GM18511 (cell line): ENCODE data around the gene A3GALT2.

ENCODE experiments used
- ATAC-seq: cut with Tn5 transposase; IDR thresholded peaks from one replicate; pipeline ENCODE4 v1.9.1; 2021; ENCODE audit warnings: mild to moderate bottlenecking, moderate library complexity; ENCODE audit not compliant: unreplicated experiment

The A3GALT2 gene

DNA sequence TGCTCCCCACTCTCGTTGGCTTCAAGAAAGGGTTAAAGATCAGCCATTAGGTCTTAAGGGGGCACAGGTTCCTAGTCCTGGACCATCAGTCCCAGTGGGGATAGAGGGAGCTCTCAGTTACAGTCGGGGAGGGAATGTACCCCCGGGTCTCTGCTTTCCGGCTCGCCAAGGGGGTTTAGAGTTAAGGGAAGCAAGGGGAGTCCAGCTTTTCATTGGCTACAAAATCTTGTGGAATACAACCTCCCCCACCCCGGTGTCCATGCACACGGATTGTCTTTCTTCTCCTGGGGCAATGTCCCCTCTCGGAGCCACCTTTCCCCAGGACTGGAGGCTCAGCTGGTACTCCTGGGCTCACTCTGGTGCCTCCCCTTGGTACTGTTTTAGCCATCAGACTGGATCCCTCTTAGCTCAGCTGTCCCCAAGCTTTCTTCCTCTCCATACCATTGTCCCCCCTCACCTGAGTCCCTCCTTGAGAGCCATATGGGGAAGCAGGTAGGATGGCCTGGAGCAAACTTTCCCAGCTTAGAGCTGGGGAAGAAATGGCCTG, at the start of gene A3GALT2:
A3GALT2 (minus strand) TSS at position 480 of the 547 bp plus-strand sequence; CDS start at position 480, 0 bp downstream.
- no peak for ATAC-seq

DNA sequence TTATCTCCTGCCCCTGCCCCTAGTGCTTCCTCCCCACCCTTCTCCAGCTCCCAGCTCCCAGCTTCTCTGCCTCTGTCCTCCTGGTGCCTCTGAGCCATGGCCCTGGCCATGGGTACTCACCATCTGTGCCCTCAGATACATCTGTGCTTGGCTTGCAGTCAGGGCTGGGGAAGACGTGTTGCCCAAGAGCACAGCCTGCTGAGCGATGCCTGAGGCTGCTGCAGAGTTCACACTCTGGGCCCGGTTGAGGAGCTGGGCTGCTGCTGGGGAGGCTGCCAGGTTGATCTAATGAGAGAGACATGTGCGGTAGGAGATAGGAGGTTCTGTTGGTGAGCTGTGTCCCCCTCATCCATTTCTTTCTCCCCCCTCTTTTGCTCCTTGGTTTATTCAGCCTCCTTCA, 49.4 kb upstream of the A3GALT2 start:
- ATAC-seq, result no peak

DNA sequence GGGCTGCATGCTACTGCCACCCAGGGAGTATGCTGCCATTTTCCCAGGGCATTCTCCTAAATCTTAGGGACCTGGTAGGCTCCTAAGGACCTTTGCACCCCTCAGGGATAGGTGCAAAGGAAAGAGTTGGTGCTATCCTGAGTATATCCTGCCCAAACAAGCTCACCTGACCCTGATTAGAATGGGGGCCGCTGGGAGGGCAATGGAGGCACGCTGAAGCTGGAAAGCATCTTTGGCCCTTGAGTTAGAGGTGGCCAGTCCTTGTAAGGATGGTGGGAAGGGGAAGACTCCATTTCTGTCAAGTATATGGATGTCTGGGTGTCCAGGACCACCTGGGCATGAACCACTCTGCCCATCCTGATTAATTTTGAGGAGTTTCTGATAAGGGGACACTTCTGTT, 48.9 kb upstream of the A3GALT2 start:
- no peak for ATAC-seq

DNA sequence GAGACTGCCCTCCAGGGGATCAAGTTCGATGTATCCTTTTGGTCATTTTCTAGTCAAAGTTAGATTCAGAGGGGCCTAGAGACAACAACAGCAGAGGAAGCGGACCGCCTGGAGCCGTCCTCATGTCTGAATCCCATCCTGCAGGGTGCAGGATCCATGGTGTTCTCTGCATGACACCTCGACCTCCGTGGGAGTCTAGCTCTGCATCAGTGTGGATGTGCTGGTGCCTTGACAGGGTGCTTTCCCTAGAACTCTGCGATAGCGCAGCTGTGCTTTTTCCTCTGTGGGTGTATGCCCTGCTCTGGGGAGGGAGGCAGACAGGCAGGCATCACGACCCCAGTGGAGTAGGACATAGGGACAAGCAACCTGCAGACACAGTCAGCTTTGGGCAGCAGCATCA, 48.2 kb upstream of the A3GALT2 start:
- no peak for ATAC-seq

DNA sequence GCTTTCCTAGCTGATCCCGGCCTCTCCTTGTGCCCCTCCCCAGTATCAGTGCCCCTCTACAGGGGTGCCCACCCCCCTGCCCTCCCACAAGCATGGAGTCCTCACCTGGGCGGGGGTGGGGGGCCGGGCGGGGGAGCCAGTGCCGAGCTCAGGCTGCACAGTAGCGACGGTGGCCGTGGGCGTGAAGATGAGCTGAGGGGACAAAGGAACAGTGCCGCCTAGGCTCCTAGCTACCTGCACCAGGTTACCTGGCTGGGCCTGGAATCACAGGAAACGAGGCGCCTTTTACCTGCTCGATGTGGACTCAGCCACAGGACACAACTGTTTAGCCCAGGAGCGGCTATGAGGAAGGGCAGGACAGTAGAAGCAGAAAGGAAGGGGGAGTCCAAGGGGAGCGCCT, 47.5 kb upstream of the A3GALT2 start:
- ATAC-seq, result no peak

DNA sequence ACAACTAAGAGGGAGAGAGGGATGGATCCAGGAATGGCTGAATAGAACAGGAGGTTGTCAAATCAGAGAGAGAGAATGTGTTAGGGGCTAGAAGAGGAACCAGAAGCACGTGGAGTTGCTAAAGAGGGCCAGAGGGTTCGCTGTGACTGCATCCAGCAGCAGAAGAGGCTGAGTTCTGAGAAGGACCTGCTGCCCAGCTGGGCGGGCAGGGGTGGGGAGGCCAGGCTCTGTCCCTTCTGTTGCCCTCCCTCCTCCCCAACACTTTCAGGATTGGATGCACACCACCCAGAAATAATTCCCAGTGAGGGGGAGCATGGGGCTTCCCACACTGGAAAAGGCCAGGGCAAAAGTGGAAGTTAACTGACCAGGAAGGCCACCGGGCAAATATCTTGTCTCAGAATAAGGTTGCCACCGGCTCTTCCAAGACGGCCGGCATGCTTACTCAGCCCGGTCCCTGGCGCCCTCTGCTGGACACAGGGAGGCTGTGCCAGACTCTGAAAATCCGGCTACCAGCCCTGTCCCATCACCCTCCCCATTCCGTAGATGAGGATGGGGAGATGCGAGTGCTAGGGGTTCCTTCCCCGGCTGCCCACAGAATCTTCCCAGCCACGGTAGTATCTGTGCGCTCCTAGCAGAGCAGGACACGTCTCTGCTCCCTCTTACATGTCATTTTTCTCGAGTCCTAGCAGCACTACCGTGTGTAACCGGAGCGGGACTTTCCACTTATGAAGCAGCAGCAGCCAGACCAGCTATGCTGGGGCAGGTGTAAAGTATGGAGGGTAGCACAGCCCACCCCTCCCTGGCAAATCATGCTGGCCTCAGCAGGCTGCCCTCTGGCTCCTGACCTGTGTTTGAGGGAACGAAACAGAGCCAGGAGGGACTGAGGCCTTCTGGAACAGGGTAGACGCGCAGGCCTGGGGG, 46.8 kb upstream of the A3GALT2 start:
- no peak for ATAC-seq

DNA sequence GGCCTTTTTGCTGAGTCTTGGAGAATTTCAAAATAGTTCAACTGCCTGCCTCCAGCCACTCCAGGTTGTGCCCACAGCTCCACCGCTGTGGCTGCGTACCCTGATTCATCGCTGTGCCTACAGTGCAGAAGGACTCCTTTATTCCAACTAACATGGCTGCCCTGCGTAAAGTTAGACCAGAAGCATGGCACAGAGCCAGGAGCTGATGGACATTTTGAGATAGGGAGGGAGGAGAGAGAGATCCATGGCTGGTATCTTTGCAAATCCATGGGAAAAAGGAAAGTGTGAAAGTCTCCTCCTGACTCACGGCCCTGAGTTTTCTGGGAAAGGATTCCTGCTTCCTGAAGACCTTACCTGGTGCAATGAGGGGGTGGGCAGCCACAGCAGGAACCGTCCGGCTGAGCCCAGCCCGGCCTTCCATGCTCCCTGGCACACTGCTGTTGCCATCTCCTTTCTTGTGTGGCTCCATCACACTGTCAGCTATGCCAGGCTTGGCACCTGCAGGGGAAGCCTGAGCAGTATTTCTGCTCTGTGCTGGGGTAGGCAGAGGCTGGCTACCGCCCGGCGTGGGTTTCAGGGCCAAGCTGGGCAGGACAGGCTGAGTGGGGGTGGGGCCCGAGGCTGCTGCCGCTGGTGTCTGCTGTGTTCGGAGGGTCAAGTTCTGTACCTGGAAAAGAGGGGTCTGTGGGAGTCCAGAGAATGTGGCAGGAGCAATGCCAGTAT, 46.0 kb upstream of the A3GALT2 start:
- ATAC-seq, result no peak

DNA sequence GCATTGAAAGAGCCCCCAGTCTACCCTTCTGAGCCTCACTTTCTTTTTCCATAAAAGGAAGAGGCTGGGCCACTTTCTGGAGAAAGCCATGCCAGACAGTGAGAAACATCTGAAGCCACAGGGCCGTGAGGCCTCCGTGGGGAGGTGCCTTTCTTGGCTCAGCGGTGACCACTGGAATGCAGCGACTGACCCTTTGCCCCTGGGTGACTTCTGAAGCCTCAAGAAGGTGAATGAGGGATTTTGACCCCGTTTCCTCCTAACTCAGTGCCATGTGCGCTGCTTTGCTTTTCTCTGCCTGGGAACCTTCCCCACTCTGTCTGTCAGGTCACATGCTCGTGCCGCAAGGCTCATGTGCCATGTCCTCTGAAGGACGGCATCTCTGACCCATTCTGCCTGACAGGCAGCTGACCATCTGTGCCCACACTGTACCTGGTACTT, 44.7 kb upstream of the A3GALT2 start:
- ATAC-seq, result no peak

DNA sequence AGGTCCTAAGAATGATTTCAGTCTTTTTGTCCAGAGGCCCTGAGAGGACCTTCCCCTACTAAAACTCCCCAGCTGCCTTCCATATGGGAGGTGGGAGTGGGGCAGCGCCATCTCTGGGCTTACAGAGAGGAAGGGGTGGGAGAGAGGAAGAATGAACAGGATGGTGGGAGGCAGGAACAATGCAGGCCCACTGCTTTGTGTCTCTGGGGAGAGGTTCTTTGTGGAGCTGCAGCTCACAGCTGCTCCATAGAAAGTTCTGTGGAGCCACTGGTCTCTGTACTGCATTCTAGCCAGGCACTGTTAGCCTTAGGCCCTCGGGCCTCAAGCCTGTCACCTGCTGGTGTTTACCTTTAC, 43.6 kb upstream of the A3GALT2 start:
- no peak for ATAC-seq

DNA sequence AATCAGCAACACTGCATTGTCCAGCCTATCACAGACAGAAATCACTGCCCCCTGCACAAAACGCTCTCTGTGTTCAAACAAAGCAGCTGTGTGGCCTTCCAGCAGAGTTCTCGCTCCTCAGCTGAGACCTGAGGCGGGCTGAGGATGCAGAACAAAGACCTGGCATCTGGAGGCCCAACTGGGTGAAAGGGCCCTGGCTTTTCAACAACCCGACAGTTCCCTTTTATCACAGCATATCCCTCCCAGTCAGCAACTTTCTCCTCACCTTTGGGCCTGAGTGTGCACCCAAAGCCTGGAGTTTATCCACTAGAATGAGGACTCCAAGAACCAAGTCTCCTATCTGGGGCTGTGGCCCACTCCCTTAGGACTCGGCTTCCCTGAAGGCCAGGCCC, 42.6 kb upstream of the A3GALT2 start:
- no peak for ATAC-seq

DNA sequence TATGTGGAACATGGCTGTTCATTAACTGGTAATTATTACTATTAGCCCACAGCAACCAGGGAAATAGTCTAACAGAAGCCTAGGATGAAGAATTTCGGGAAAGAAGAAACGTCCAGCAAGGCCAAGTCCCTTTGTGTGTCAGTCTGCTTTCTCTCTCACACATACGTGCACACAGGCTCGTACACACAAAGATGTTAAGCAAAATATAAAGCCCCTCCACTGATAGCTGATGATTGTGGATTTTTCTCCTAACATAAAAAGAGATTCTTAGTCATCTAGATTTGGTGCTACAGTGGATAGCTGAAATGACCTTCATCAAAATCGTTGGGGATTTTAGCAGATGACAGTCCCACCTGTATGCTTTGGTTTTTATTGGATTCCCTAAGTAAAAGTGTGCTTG, 42.1 kb upstream of the A3GALT2 start:
- no peak for ATAC-seq

DNA sequence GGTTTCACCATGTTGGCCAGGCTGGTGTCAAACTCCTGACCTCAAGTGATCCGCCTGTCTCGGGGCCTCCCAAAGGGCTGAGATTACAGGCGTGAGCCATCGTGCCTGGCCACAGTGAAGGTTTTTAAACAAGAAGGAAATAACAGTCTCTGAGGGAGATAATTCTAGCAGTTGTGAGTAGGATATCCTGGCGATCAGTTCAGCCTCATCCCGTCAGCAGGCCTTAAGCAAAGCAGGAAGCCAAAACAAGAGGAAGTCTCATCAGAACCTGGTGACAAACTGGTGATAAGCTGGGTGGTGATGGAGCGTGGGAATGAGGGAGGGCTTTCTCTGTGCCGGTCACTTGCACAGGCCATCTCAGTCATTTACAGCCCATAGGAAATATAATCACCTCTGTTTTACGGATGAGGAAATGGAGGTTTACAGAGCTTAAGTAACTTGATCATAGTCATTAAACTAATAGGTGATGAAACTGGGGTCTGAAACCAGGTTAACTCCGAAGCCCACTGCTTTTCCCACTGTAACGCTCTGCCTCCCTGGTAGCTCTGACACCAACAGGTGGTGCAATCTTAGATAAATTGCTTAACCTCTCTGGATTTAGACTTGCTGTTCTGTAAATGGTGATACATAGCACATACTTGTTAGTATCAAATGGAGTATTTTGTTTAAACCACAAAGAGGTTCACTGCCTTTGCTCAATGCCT, 40.8 kb upstream of the A3GALT2 start:
- no peak for ATAC-seq

DNA sequence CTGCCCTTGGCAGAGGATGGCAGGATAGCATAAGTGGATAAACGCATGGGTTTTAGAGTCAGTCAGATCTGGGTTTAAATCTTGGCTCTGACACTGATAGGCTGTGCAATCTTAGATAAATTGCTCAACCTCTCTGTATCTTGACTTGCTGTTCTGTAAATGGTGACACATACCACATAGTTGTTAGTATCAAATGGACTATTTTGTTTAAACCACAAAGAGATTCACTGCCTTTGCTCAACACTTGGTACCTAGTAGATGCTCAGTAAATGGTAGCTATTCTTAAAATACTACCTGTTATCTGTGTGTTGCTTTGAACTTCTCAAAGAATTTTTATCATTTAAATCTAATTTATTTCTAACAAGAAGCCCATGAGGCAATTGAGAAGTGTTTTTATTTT, 39.5 kb upstream of the A3GALT2 start:
- ATAC-seq, result no peak

DNA sequence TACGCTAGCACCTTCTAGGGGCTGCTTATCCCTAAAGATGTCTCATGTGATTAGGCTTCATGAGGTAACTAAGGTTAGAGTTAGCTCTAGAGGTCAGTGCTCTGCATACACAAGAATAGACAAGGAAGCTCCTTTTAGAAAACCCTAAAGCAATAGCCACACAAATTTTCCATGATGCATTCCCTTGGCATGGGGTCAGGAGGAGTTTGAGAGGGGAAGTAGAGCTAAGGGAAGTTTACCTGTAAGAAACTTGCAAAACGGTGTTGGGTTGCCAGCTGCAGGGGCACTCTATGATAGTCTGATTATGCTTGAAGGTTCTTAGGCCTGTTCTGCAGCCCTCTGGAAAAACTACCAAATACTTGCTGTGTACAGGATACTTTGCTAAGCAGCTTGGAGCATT, 39.0 kb upstream of the A3GALT2 start:
- no peak for ATAC-seq

DNA sequence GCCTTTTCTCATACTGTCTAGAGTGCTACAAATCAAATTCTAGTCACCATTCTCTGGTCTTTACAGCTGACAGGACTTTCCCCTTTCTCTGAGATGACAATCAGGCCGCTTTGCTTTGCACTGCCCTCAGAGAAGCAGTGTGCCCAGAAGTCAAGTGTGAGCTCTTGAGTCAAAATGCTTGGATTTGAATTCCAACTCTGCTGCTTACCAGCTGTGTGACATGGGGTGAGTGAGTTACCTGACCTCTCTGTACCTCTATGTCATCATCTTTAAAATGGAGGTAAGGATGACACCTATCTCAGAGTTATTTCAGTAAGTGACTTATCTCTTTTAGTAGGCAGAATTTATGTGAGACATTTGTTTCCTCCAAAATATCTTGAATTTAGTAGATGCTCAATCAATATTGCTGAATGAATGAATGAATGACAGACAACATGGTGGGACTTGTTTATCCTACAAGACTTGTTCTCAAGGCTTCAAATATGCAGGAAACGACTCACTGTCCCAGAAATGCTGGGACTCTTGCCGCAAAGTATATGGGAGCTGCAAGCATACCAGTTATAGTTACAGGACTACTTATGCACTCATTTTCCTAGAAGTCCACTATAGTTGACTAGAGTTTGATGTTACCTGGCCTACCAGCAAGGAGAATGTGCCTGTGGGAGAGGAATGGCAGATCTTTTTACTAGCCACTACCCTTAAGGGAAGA, 38.1 kb upstream of the A3GALT2 start:
- no peak for ATAC-seq

DNA sequence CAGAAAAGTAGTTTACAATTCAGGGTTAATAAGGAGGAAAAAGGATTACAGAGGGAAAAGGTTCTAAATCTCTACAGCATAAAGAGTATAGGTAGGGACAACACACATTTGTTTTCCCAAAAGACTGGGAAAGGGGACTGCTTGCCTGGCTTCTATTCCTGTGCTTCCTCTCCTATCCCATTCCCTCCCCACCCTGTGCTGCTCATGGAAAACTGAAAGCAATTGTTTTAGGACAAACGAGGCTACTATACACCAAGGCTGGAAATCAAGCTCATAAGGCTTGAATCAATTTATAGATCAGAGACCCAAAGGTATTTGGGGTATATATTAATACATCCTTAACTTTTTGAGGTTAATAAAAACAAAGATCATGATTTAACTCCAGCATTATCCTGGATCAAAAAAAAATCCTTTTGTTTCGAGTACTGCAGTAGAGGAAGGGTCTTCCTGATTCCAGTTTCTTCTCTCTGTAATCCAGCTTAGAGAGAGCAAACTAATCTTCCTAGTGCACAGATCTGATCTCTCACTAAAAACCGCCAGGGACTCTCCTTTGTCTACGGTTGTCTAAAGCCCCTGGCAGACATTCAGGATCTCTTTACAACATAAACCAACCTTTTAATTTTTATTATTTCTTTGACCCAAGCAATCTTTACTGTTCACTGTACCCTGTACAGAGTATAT, 37.4 kb upstream of the A3GALT2 start:
- no peak for ATAC-seq

DNA sequence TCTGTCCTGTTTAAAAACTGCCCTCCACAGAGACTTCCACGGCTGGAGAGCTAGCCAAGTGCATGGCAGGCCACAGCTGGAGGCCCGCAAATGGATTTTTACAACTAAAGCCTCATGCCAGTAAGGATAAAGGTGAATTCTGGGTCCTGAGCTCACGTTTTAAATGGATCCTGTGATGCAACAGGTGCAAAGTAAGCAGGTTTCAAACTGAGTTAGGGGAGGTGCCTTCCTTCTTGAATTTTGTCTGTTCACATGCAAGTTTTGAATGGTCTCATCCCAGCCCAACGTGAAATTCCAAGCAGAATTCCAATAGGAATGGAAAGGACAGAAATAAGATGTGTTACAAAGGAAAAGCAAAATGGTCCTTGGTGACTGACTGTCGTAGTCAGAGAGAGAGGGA, 36.2 kb upstream of the A3GALT2 start:
- no peak for ATAC-seq

DNA sequence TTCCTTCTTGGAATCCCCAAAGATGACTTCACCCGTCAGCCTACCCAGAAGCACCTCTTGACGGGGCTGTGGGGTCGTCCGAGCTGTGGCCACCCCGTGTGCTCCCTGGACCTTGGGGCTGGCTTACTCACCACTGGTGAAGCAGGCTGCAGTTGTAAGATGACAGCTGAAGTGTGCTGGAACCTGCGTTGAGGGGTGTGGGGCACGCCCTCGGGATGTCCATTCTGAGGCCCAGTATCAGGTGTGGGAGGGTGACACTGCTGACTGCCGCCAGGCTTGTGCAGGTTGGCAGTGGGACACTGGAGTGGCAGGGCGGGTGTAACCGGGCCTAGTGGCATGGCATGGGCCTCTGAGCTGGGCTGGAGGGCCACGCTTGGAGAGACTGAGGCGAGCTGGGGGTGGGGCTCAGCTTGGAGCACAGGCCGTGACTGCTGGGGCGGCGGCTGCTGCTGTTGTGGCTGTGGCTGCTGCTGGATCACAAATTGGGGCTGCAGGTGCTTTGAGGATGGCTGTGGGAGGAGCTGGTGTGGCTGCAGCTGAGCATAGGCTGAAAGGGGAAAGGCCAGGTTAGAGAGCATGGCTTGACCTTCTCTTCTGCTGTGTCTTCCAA, 33.9 kb upstream of the A3GALT2 start:
- ATAC-seq, result no peak

DNA sequence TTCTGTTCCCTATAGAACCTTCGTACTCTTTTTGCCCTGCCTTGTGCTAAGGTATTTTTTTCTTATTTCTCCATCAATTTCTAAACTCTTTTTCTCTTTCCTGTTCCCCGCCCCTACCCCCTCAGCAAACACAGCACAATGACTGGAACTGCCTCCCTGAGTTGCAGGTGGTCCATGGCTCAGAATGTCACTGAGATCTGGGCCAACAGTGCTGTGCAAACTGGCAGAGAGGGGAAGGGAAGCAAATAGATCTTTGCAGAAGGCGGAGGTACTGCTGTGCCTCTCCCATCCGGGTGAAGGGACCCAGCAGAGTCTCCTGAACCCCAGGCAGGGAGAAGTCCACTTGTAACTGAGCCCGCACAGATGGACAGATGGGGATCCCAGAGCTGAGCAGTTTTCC, 32.6 kb upstream of the A3GALT2 start:
- ATAC-seq, result no peak

DNA sequence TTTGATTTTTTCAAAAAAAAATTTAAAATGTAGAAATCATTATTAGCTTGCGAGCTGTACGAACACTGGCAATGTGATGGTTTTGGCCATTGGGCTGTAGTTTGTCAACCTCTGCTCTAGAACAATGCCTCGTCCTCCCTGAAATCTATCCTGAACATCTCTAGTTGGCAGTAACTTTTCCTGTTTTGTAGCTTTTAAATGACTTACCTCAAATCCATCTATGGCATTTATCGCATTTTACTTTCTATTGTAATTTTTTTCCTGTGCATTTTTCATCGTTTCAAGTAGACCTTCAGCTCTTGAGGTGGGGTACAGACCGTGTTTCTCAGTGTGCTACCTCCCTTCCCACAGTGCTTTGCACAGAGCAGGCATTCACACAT, 30.4 kb upstream of the A3GALT2 start:
- ATAC-seq, result no peak
